K562 (cell line): ENCODE measurements around the gene EEF1AKMT1. TPM values are rescaled to one million over a fixed set of nuclear protein-coding genes. Genes with fewer than 3 reads are reported as not detected.

Experiments used
- ATAC-seq: fragments of 200-7000 bp; cut with Tn5 transposase; 3 replicates; pipeline ENCODE4 v1.9.1; 2020; ENCODE audit warnings: moderate library complexity
- BruUV-seq: library from RNA; stranded (reverse); fragments of 400-500 nt; replicated peaks from 2 replicates; lab custom pipeline; 2021; lab: Mats Ljungman, UMichigan
- CTCF ChIA-PET: fragments of 300-600 bp; formaldehyde crosslinking; extraction: SDS; loops from one replicate; lab custom pipeline; 2021; ENCODE audit warnings: low intra/inter-chr PET ratio; lab: Yijun Ruan, JAX
- POLR2A ChIA-PET: fragments of 300-600, 350-650 bp; sonication (Branson Sonifier 250); formaldehyde crosslinking; extraction: SDS; loops from one replicate; lab custom pipeline; 2021; ENCODE audit warnings: antibody characterized with exemption, inconsistent platforms; lab: Yijun Ruan, JAX
- DNase-seq, 4 experiments: peaks; one replicate each; pipeline versions ENCODE4 v3.0.0 to v3.0.0-alpha.2; 2011 to 2018; ENCODE audit warnings: low spot score in 3 of 4, mixed read lengths in 3 of 4; ENCODE audit errors: extremely low read depth in 1 of 4
- FAIRE-seq: peaks from 2 replicates; lab custom pipeline; 2011; peaks lifted over from hg19 to GRCh38; lab: Jason Lieb, UNC
- H2AFZ ChIP-seq: 2 replicates; pipeline ENCODE4 v1.6.0; 2011; ENCODE audit warnings: low read depth, low read length, control low read depth, inconsistent platforms
- H3K27ac ChIP-seq: fragments of 200-600 bp; 3 replicates; pipeline ENCODE4 v1.8.0; 2011; ENCODE audit warnings: low read depth, mild to moderate bottlenecking, control low read depth, inconsistent platforms, low read length, moderate library complexity, mixed read lengths; ENCODE audit errors: extremely low read depth
- H3K27me3 ChIP-seq, 2 experiments: fragments of 300-600 bp in 1 of 2; 2 replicates in 1 of 2; 3 replicates in 1 of 2; pipeline versions ENCODE4 v1.6.0 to v1.8.0; 2011; ENCODE audit warnings: inconsistent platforms in 2 of 2, low read length in 2 of 2, mild to moderate bottlenecking in 1 of 2, mixed read lengths in 1 of 2, moderate library complexity in 1 of 2; ENCODE audit not compliant: control insufficient read depth in 2 of 2, insufficient read depth in 2 of 2
- H3K36me3 ChIP-seq: fragments of 300-600 bp; 3 replicates; pipeline ENCODE4 v1.8.0; 2011; ENCODE audit warnings: mild to moderate bottlenecking, low read length, inconsistent platforms; ENCODE audit not compliant: control insufficient read depth, insufficient read depth
- H3K4me1 ChIP-seq, 2 experiments: fragments of 200-600 bp in 1 of 2; replicated peaks in 1 of 2; 2 replicates in 1 of 2; 3 replicates in 1 of 2; pipeline versions ENCODE4 v1.5.1 to v1.8.0; 2011; ENCODE audit warnings: inconsistent platforms in 2 of 2, low read length in 2 of 2, mild to moderate bottlenecking in 1 of 2, mixed read lengths in 1 of 2, moderate library complexity in 1 of 2; ENCODE audit not compliant: control insufficient read depth in 2 of 2, insufficient read depth in 2 of 2
- H3K4me2 ChIP-seq: 2 replicates; pipeline ENCODE4 v1.6.1; 2011; ENCODE audit warnings: low read length, control low read depth, inconsistent platforms, mixed read lengths; ENCODE audit not compliant: insufficient read depth
- H3K4me3 ChIP-seq: fragments of 200-600 bp; sonication (generic), shearing (Covaris generic); 2 replicates; pipeline ENCODE4 v1.5.1; 2016; ENCODE audit warnings: control low read depth, inconsistent platforms
- H3K79me2 ChIP-seq: fragments of 200-600 bp; 3 replicates; pipeline ENCODE4 v1.8.0; 2011; ENCODE audit warnings: low read length, inconsistent platforms; ENCODE audit not compliant: control insufficient read depth, insufficient read depth
- H3K9ac ChIP-seq, 2 experiments: 2 replicates each; pipeline versions ENCODE4 v1.6.0 to v1.6.1; 2011; ENCODE audit warnings: low read depth in 2 of 2, low read length in 2 of 2, control low read depth in 1 of 2, inconsistent platforms in 1 of 2, mild to moderate bottlenecking in 1 of 2, mixed read lengths in 1 of 2; ENCODE audit not compliant: insufficient read depth in 1 of 2
- H3K9me1 ChIP-seq: one replicate; pipeline ENCODE4 v1.6.0; 2011; ENCODE audit warnings: inconsistent platforms, mild to moderate bottlenecking, low read length, moderate library complexity; ENCODE audit not compliant: control insufficient read depth, insufficient read depth
- H3K9me3 ChIP-seq: replicated peaks from 2 replicates; pipeline ENCODE4 v1.5.1; 2011; ENCODE audit warnings: low read depth, low read length, inconsistent platforms; ENCODE audit not compliant: control insufficient read depth, insufficient read depth
- H4K20me1 ChIP-seq: replicated peaks from 2 replicates; pipeline ENCODE4 v1.6.1; 2011; ENCODE audit warnings: low read length, inconsistent platforms, mixed read lengths; ENCODE audit not compliant: control insufficient read depth, insufficient read depth
- ATF1 ChIP-seq, 2 experiments: fragments of 450-650 bp in 1 of 2; IDR thresholded peaks; 2 replicates each; pipeline ENCODE4 v1.6.1; 2016; ENCODE audit warnings: missing compliant biosample characterization in 1 of 2, missing genetic modification characterization in 1 of 2
- ATF4 ChIP-seq: fragments of 450-650 bp; formaldehyde crosslinking; IDR thresholded peaks from 2 replicates; pipeline ENCODE4 v1.4.0; 2022; ENCODE audit warnings: mild to moderate bottlenecking, moderate library complexity
- C11orf30 ChIP-seq: fragments of 450-650 bp; IDR thresholded peaks from 2 replicates; pipeline ENCODE4 v1.6.1; 2016; ENCODE audit warnings: low read depth, mild to moderate bottlenecking
- CBX3 ChIP-seq, 2 experiments: IDR thresholded peaks; 1 replicate in 1 of 2; 2 replicates in 1 of 2; pipeline ENCODE4 v1.6.1; 2012; ENCODE audit warnings: inconsistent platforms in 2 of 2, low read length in 2 of 2, borderline replicate concordance in 1 of 2, control low read depth in 1 of 2
- CTCF ChIP-seq, 3 experiments: IDR thresholded peaks in 2 of 3; conservative IDR thresholded peaks in 1 of 3; 2 replicates each; pipeline ENCODE4 v1.5.1; 2011 to 2012; ENCODE audit warnings: low read length in 3 of 3, mild to moderate bottlenecking in 3 of 3, control low read depth in 2 of 3, improper control_type of control experiment in 1 of 3, inconsistent platforms in 1 of 3, low read depth in 1 of 3, mixed read lengths in 1 of 3, moderate library complexity in 1 of 3; ENCODE audit not compliant: insufficient read depth in 2 of 3
- DACH1 ChIP-seq: fragments of 450-650 bp; IDR thresholded peaks from 2 replicates; pipeline ENCODE4 v1.6.1; 2018; ENCODE audit not compliant: partially characterized antibody
- HCFC1 ChIP-seq: IDR thresholded peaks from 2 replicates; pipeline ENCODE4 v1.6.1; 2012; ENCODE audit warnings: low read depth, low read length, improper control_type of control experiment
- HDAC8 ChIP-seq: fragments of 450-650 bp; IDR thresholded peaks from 2 replicates; pipeline ENCODE4 v1.6.1; 2016; ENCODE audit warnings: mild to moderate bottlenecking, missing genetic modification characterization, moderate library complexity, missing compliant biosample characterization
- MECOM ChIP-seq: fragments of 250-450 bp; sonication (Bioruptor Pico); IDR thresholded peaks from 2 replicates; pipeline ENCODE4 v1.8.0; 2022; ENCODE audit warnings: inconsistent platforms
- NFIX ChIP-seq: fragments of 250-450 bp; sonication (Bioruptor Pico); IDR thresholded peaks from 2 replicates; pipeline ENCODE4 v1.4.0; 2020; ENCODE audit warnings: low read depth, mild to moderate bottlenecking, moderate library complexity
- PHF21A ChIP-seq: fragments of 450-650 bp; IDR thresholded peaks from 2 replicates; pipeline ENCODE4 v1.6.1; 2017; ENCODE audit warnings: low read depth, borderline replicate concordance
- RBM17 ChIP-seq: fragments of 200-400 bp; formaldehyde crosslinking; IDR thresholded peaks from 2 replicates; pipeline ENCODE4 v1.6.1; 2017; ENCODE audit warnings: low read depth, mild to moderate bottlenecking, low read length, borderline replicate concordance
- THAP12 ChIP-seq: fragments of 250-450 bp; sonication (Bioruptor Pico); IDR thresholded peaks from 2 replicates; pipeline ENCODE4 v1.9.0; 2021; ENCODE audit warnings: mild to moderate bottlenecking, inconsistent platforms
- ZEB2 ChIP-seq: fragments of 450-650 bp; IDR thresholded peaks from 2 replicates; pipeline ENCODE4 v1.6.1; 2016
- WGBS: fragments of 100-300 bp; shearing (Covaris generic); methylation state at CpG from one replicate; pipeline ENCODE4 v1.1.6; 2016; ENCODE audit warnings: low coverage, mixed read lengths; ENCODE audit not compliant: insufficient coverage; ENCODE audit errors: missing lambda C conversion rate; 5-methylcytosine and 5-hydroxymethylcytosine counted together
- in situ Hi-C: fragments of 300-500 bp; cut with MboI; formaldehyde crosslinking; loops from 4 replicates; pipeline ENCODE4 v1.15.0; 2018; ENCODE audit warnings: inconsistent platforms, mixed read lengths
- intact Hi-C: fragments of 100-400 bp; cut with micrococcal nuclease; formaldehyde crosslinking; loops from 2 replicates; pipeline ENCODE4 v1.14.2; 2022
- polyA plus RNA-seq, 8 experiments: library from polyadenylated mRNA; depleted of rRNA in 4 of 8; stranded (reverse) in 5 of 8; unstranded in 3 of 8; fragments of >200 nt; fragmentation: Nextera tagmentation in 2 of 8; fragmentation: Illumina TruSeq in 1 of 8; extraction: Ambion mirVana in 2 of 8; extraction: Trizol in 1 of 8; gene quantifications; 2 replicates each; pipeline versions ENCODE4 v1.2.1 to v1.2.3, GENCODE V29; 2011 to 2014; ENCODE audit warnings: inconsistent platforms in 1 of 8, missing spikeins in 1 of 8
- total RNA-seq, 7 experiments: library from RNA; depleted of rRNA in 6 of 7; stranded (reverse); fragments of >200 nt in 6 of 7; fragmentation: Illumina TruSeq in 2 of 7; extraction: Trizol in 2 of 7; gene quantifications; 2 replicates each; pipeline versions ENCODE4 v1.2.1 to v1.2.3, GENCODE V29; 2011 to 2021; ENCODE audit warnings: low replicate concordance in 1 of 7

EEF1AKMT1 gene
- total and polyA plus RNA-seq, 9 of the 15 experiments (the other 6 are each of a cell fraction or from before 2014, with no cell fraction given), result 5.3 to 36.3 (median 7.9) TPM

- CTCF ChIA-PET, result no interaction called here
- Histone ChIP-seq H3K4me2 (no peak overlapping the region), H3K9ac (no peak overlapping the region; a peak in 1 of 4 replicates), H3K36me3 (no peaks in the 10 kb centered on the region), H4K20me1 (no peaks in the 10 kb centered on the region), H3K9me3 (no peaks in the 10 kb centered on the region), H3K4me1 (no peaks in the 10 kb centered on the region; a peak in 1 of 5 replicates), H3K4me3 (no peak overlapping the region), H3K27ac (no peak overlapping the region), H3K27me3 (no peaks in the 10 kb centered on the region), H3K9me1 (no peaks in the 10 kb centered on the region), H2AFZ (no peak overlapping the region), H3K79me2 (no peaks in the 10 kb centered on the region)
- ATAC-seq (no peak), DNase-seq (no peak), FAIRE-seq (no peak)
- intact Hi-C loops (no loop called here), in situ Hi-C loops (no loop called here)
- 78% methylated on average over 22 of the region's 33 CpGs for WGBS
- no TSS peak for BruUV-seq
- no peak for TF ChIP-seq CTCF (IDR thresholded peaks at IDR 0.05 in 2 of 3, conservative IDR thresholded peaks at IDR 0.05 in 1 of 3; ENCODE audit: insufficient read depth in 2 of 3, low read depth in 1 of 3, low read length in 3 of 3)
- no peak for TF ChIP-seq PHF21A
- no peak for TF ChIP-seq HCFC1
- TF ChIP-seq DACH1, result no peak
- no peak for TF ChIP-seq THAP12 (CRISPR knock-in tag)
- TF ChIP-seq HDAC8 (tag), result no peak
- no peak for TF ChIP-seq RBM17
- no peak for TF ChIP-seq CBX3 (IDR thresholded peaks at IDR 0.05; ENCODE audit: borderline replicate concordance in 1 of 2, low read length in 2 of 2)
- TF ChIP-seq ATF4 (CRISPR knock-in tag), result no peak
- TF ChIP-seq ZEB2, result no peak
- TF ChIP-seq NFIX (CRISPR knock-in tag), result no peak
- no peak for TF ChIP-seq C11orf30
- no peak for TF ChIP-seq ATF1 (CRISPR knock-in tag; IDR thresholded peaks at IDR 0.05)
- no peak for TF ChIP-seq ATF1 (tag; IDR thresholded peaks at IDR 0.05)
- TF ChIP-seq MECOM (CRISPR knock-in tag), result no peak
- POLR2A ChIA-PET, result interaction anchor here (0.6 kb wide), 1 partner anchor 361 kb away, joined by 4 read pairs; no protein-coding TSS in a partner anchor
These were observed 43.9 kb downstream of the EEF1AKMT1 start for GRCh38 chr13:20729633-20730585.
